Smooth muscle cell (in vitro differentiated cells): Measurements from ENCODE around the gene DMXL2. TPM values are rescaled to one million over a fixed set of nuclear protein-coding genes. Genes with fewer than 3 reads are reported as not detected.

ENCODE experiments used
- DNase-seq: peaks from one replicate; lab custom pipeline; 2025; ENCODE audit not compliant: unreplicated experiment; lab: John Stamatoyannopoulos, UW
- H2AFZ ChIP-seq: fragments of 200-600 bp; sonication (generic); 2 replicates; pipeline ENCODE4 v1.6.0; 2016; ENCODE audit warnings: antibody characterized with exemption, low read depth, mild to moderate bottlenecking
- H3F3A ChIP-seq: fragments of 200-600 bp; sonication (generic); 2 replicates; pipeline ENCODE4 v1.6.0; 2017; ENCODE audit warnings: antibody characterized with exemption, low read depth
- H3K27ac ChIP-seq: fragments of 200-600 bp; sonication (generic); 2 replicates; pipeline ENCODE4 v1.5.1; 2016; ENCODE audit warnings: low read depth, mild to moderate bottlenecking
- H3K27me3 ChIP-seq: fragments of 200-600 bp; sonication (generic); 2 replicates; pipeline ENCODE4 v1.6.1; 2016; ENCODE audit warnings: low read depth, mild to moderate bottlenecking
- H3K36me3 ChIP-seq: fragments of 200-600 bp; sonication (generic); 2 replicates; pipeline ENCODE4 v1.5.1; 2016; ENCODE audit warnings: low read depth
- H3K4me1 ChIP-seq: fragments of 200-600 bp; sonication (generic); 2 replicates; pipeline ENCODE4 v1.5.1; 2016; ENCODE audit warnings: low read depth
- H3K4me2 ChIP-seq: fragments of 200-600 bp; sonication (generic); 2 replicates; pipeline ENCODE4 v1.6.0; 2016; ENCODE audit warnings: mild to moderate bottlenecking
- H3K4me3 ChIP-seq: fragments of 200-600 bp; sonication (generic); 2 replicates; pipeline ENCODE4 v1.5.1; 2016; ENCODE audit warnings: mild to moderate bottlenecking
- H3K79me2 ChIP-seq: fragments of 200-600 bp; sonication (generic); 2 replicates; pipeline ENCODE4 v1.6.0; 2016; ENCODE audit warnings: low read depth, mild to moderate bottlenecking
- H3K9ac ChIP-seq: fragments of 200-600 bp; sonication (generic); 2 replicates; pipeline ENCODE4 v1.6.0; 2016; ENCODE audit warnings: low read depth
- H3K9me3 ChIP-seq: fragments of 200-600 bp; sonication (generic); replicated peaks from 2 replicates; pipeline ENCODE4 v1.5.1; 2016; ENCODE audit warnings: low read depth
- H4K20me1 ChIP-seq: fragments of 200-600 bp; sonication (generic); 2 replicates; pipeline ENCODE4 v1.6.0; 2016; ENCODE audit warnings: low read depth
- WGBS: methylation state at CpG from one replicate; pipeline ENCODE4 v1.1.7; 2016; ENCODE audit warnings: low lambda C conversion rate; 5-methylcytosine and 5-hydroxymethylcytosine counted together
- polyA plus RNA-seq: library from polyadenylated mRNA; unstranded; fragments of >200 nt; fragmentation: Nextera tagmentation; extraction: Ambion mirVana; gene quantifications from 2 replicates; pipeline ENCODE4 v1.2.1, GENCODE V29; 2016
- total RNA-seq: library from RNA; depleted of rRNA; stranded (reverse); fragments of >200 nt; gene quantifications from 2 replicates; pipeline ENCODE4 v1.2.3, GENCODE V29; 2014
- TF ChIP-seq, protein P1 (sequence below): fragments of 200-600 bp; sonication (generic); IDR thresholded peaks from 2 replicates; pipeline ENCODE4 v1.5.1; 2017; ENCODE audit warnings: borderline replicate concordance, mild to moderate bottlenecking, antibody characterized with exemption; ENCODE audit not compliant: insufficient read depth, poor library complexity, severe bottlenecking

The DMXL2 gene
- total and polyA plus RNA-seq, 2 experiments from 2014 or later = 9.3 to 57.8 TPM

DNA sequence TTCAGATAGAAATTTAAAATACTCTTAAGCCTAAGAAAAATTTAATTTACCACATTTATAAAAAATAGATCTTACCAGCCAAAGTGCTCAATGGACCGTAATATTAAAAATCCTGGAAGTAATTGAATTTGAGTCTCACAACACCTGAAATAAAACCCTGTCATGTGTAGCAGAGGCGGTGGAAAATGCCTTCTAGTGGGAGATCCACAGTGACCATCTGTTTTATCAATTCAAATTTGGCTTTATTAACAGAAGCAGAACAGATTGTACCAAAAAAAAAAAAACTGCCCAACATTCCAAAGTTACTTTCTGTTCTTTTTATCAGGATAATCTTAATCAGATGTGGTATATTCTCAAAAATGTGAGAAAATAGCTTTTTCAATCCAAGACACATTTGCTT lies 71.7 kb downstream of the DMXL2 start:
- Histone ChIP-seq H3K9ac (no peak overlapping the region), H3K9me3 (no peaks in the 10 kb centered on the region), H3K4me1 (no peaks in the 10 kb centered on the region), H3K4me3 (no peak overlapping the region), H4K20me1 (no peaks in the 10 kb centered on the region), H3K4me2 (no peak overlapping the region), H3F3A (no peaks in the 10 kb centered on the region), H3K27me3 (no peaks in the 10 kb centered on the region), H2AFZ (no peak overlapping the region), H3K79me2 (no peaks in the 10 kb centered on the region), H3K36me3 (peaks cover 2% of the 10 kb centered on the region), H3K27ac (no peak overlapping the region)
- TF ChIP-seq, protein P1, sequence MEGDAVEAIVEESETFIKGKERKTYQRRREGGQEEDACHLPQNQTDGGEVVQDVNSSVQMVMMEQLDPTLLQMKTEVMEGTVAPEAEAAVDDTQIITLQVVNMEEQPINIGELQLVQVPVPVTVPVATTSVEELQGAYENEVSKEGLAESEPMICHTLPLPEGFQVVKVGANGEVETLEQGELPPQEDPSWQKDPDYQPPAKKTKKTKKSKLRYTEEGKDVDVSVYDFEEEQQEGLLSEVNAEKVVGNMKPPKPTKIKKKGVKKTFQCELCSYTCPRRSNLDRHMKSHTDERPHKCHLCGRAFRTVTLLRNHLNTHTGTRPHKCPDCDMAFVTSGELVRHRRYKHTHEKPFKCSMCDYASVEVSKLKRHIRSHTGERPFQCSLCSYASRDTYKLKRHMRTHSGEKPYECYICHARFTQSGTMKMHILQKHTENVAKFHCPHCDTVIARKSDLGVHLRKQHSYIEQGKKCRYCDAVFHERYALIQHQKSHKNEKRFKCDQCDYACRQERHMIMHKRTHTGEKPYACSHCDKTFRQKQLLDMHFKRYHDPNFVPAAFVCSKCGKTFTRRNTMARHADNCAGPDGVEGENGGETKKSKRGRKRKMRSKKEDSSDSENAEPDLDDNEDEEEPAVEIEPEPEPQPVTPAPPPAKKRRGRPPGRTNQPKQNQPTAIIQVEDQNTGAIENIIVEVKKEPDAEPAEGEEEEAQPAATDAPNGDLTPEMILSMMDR = no peak
- DNase-seq = no peak
- WGBS = 100% methylated on average over 2 of the region's 2 CpGs

GRCh38 chr15:51547656-51548055 lies 74.9 kb downstream of the DMXL2 start:
- no peak for DNase-seq
- Histone ChIP-seq H3K4me3 (no peak overlapping the region), H3K9me3 (no peaks in the 10 kb centered on the region), H3K27me3 (no peaks in the 10 kb centered on the region), H3K4me2 (no peak overlapping the region), H3K27ac (no peak overlapping the region), H3K36me3 (peaks cover 9% of the 10 kb centered on the region), H4K20me1 (no peaks in the 10 kb centered on the region), H3K4me1 (no peaks in the 10 kb centered on the region), H3K9ac (no peak overlapping the region), H3F3A (no peaks in the 10 kb centered on the region), H3K79me2 (no peaks in the 10 kb centered on the region), H2AFZ (no peak overlapping the region)
- WGBS = 97% methylated on average over 2 of the region's 2 CpGs
- TF ChIP-seq, protein P1 = no peak

- Histone ChIP-seq H3K36me3 (peaks cover 3% of the 10 kb centered on the region), H3K4me3 (no peak overlapping the region), H3F3A (no peaks in the 10 kb centered on the region), H3K27ac (no peak overlapping the region), H3K9me3 (no peaks in the 10 kb centered on the region), H3K9ac (no peak overlapping the region), H3K4me2 (no peak overlapping the region), H2AFZ (no peak overlapping the region), H3K27me3 (no peaks in the 10 kb centered on the region), H3K79me2 (no peaks in the 10 kb centered on the region), H3K4me1 (no peaks in the 10 kb centered on the region), H4K20me1 (no peaks in the 10 kb centered on the region)
- 19% methylated on average over 1 of the region's 1 CpG for WGBS
- TF ChIP-seq, protein P1 = peak; percentile 59
- no peak for DNase-seq
These were observed 85.5 kb downstream of the DMXL2 start for GRCh38 chr15:51536965-51537574.
